ENCODE results near the gene SH3RF3. TPM values are rescaled to one million over a fixed set of nuclear protein-coding genes. Genes with fewer than 3 reads are reported as not detected.

SH3RF3 gene
- total RNA-seq, 1 donor from 2014 or later = 59.5 TPM

- Mint-ChIP-seq H3K27me3 (ENCODE audit: low read depth) (no peaks in the 10 kb centered on the region), H3K4me1 (ENCODE audit: low read depth) (peaks cover 17% of the 10 kb centered on the region), H3K27ac (ENCODE audit: unreplicated experiment) (no peak overlapping the region), H3K4me3 (ENCODE audit: unreplicated experiment) (no peak overlapping the region), H3K9me3 (ENCODE audit: low read depth) (no peaks in the 10 kb centered on the region), H3K36me3 (ENCODE audit: low read depth) (no peaks in the 10 kb centered on the region)
- DNase-seq (ENCODE audit: low spot score) = no peak
- TF ChIP-seq, protein P1, sequence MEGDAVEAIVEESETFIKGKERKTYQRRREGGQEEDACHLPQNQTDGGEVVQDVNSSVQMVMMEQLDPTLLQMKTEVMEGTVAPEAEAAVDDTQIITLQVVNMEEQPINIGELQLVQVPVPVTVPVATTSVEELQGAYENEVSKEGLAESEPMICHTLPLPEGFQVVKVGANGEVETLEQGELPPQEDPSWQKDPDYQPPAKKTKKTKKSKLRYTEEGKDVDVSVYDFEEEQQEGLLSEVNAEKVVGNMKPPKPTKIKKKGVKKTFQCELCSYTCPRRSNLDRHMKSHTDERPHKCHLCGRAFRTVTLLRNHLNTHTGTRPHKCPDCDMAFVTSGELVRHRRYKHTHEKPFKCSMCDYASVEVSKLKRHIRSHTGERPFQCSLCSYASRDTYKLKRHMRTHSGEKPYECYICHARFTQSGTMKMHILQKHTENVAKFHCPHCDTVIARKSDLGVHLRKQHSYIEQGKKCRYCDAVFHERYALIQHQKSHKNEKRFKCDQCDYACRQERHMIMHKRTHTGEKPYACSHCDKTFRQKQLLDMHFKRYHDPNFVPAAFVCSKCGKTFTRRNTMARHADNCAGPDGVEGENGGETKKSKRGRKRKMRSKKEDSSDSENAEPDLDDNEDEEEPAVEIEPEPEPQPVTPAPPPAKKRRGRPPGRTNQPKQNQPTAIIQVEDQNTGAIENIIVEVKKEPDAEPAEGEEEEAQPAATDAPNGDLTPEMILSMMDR (IDR thresholded peaks at IDR 0.05) = no peak
These were observed 396.8 kb downstream of the SH3RF3 start for GRCh38 chr2:109525836-109526235.

DNA sequence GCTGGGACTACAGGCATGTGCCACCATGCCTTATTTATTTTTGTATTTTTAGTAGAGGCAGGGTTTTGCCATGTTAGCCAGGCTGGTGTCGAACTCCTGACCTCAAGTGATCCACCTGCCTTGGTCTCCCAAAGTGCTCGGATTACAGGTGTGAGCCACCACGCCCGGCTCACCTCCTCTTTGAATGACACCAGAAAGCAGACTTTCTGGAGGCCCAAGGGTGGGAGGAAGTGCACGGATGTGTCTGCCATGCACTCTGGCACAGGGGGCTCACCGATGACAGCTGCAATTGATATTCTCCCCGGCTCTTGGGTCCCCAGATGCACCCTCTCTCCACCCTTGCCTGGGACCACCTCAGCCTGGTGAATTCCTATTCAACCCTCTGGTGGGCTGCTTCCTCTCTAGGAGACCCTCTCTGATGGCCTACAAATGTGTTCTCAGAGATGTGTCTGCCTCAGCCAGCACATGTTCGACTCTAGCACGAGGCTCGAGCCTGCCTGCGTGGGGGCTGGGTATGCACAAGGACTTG, 397.5 kb downstream of the SH3RF3 start:
- no peak for DNase-seq (ENCODE audit: low spot score)

DNA sequence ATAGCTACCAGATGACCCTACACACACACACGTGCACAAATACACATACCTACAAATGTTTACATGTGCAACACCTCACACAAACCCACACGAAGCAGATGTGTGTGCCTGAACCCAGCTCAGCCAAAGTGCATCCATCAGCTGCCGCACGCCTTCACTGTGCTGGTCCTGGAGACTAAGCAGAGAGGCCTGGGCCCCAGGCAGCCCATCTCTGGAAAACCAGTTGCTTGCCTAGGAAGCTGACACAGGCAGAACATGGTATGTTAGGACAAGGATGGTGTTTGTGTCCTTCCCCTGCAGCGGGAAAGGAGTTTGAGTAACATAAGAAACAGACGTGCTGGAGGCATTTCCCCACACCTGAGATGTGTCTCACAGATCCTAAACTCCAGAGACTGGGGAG, 398.1 kb downstream of the SH3RF3 start:
- Mint-ChIP-seq H3K27ac (ENCODE audit: unreplicated experiment) (no peak overlapping the region), H3K4me3 (ENCODE audit: unreplicated experiment) (no peak overlapping the region), H3K27me3 (ENCODE audit: low read depth) (no peaks in the 10 kb centered on the region), H3K36me3 (ENCODE audit: low read depth) (no peaks in the 10 kb centered on the region), H3K9me3 (ENCODE audit: low read depth) (no peaks in the 10 kb centered on the region), H3K4me1 (ENCODE audit: low read depth) (peaks cover 18% of the 10 kb centered on the region)
- no peak for DNase-seq (ENCODE audit: low spot score)
- TF ChIP-seq, protein P1 (IDR thresholded peaks at IDR 0.05) = no peak

More for the DNA sequence above, 397.5 kb downstream of the SH3RF3 start:
- H3K4me3 Mint-ChIP-seq (ENCODE audit: unreplicated experiment) = no peak overlapping the region
- no peaks in the 10 kb centered on the region for H3K9me3 Mint-ChIP-seq (ENCODE audit: low read depth)
- TF ChIP-seq, protein P1 (IDR thresholded peaks at IDR 0.05) = no peak
- peaks cover 18% of the 10 kb centered on the region for H3K4me1 Mint-ChIP-seq (ENCODE audit: low read depth)
- H3K27ac Mint-ChIP-seq (ENCODE audit: unreplicated experiment) = no peak overlapping the region
- no peaks in the 10 kb centered on the region for H3K36me3 Mint-ChIP-seq (ENCODE audit: low read depth)
- H3K27me3 Mint-ChIP-seq (ENCODE audit: low read depth) = no peaks in the 10 kb centered on the region

DNA sequence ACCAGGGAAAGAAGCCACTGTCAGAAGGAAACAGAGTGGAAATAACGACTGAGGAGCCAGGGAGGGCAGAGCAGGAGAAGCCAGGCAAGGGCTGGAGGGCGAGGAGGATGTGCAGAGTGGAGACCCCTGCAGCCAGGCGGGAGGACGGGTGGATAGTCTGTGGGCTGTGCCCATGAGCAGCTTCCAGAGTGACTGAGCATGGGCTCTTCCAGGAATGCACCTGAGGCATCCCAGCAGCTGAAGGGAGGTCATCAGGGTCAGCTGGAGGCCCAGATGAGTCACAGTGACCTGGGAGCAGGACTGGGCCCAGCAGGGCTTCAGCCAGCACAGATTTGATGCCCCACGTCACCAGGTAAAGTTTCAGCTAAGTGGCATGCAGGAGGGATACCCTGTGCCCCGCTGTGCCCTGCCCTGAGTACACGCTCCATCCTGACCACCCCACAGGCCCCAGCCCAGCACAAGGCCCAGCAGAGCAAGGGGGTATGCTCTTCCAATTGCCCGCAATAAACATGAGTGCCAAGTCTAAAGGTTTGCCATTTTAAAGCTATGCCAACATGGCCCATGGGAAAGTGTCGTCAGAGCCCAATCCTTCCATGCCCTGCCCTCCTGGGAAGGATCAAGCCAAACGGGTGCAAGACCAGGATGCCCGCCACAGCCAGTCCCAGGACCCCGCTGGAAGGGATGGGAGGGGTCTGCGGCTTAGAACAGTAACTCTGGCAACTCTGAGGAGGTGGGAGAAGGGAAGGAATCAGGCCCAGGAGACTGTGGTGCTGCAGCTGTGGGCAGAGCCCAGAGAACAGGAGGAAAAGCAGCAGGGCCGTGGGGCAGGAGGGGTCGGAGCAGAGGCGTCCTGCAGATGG, 399.1 kb downstream of the SH3RF3 start:
- no peak for DNase-seq (ENCODE audit: low spot score)
- TF ChIP-seq, protein P1 (IDR thresholded peaks at IDR 0.05) = no peak
- Mint-ChIP-seq H3K36me3 (ENCODE audit: low read depth) (no peaks in the 10 kb centered on the region), H3K27ac (ENCODE audit: unreplicated experiment) (no peak overlapping the region), H3K27me3 (ENCODE audit: low read depth) (no peaks in the 10 kb centered on the region), H3K4me3 (ENCODE audit: unreplicated experiment) (no peak overlapping the region), H3K4me1 (ENCODE audit: low read depth) (peaks cover 18% of the 10 kb centered on the region), H3K9me3 (ENCODE audit: low read depth) (no peaks in the 10 kb centered on the region)

DNA sequence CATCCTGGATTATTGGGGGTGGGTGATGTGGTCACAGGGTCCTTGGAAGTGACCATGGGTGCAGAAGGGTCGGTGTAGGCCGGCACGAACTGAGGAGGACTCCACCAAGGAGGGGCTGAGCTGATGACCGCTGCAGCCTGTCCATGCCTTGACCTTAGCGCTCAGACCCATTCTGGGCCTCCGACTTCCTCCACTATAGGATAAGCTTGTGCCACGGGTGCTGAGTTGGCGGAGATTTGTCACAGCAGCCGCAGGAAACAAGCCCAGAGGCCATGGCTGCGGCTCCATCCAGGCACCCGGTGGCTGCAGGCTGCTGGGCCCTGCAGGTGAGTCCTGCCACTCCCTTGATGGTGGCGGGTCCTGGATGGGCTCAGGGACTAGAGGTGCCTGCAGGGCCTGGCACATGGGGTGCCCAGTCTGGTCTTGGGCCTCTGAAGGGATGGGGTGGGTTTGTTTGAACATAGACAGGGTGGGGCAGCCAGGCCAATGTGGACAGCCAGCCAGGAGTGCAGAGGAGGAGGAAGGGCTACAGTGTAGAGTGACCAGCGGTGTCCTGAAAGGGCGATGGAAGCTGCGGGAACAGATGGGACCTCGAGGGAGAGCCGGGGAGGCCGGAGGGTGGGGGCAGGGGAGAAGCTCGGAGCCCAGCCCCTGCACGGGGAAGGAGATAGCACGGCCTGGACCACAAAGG, 400.0 kb downstream of the SH3RF3 start:
- Mint-ChIP-seq H3K4me1 (ENCODE audit: low read depth) (peaks cover 21% of the 10 kb centered on the region), H3K36me3 (ENCODE audit: low read depth) (no peaks in the 10 kb centered on the region), H3K9me3 (ENCODE audit: low read depth) (no peaks in the 10 kb centered on the region), H3K4me3 (ENCODE audit: unreplicated experiment) (no peak overlapping the region), H3K27ac (ENCODE audit: unreplicated experiment) (no peak overlapping the region), H3K27me3 (ENCODE audit: low read depth) (no peaks in the 10 kb centered on the region)
- TF ChIP-seq, protein P1 (IDR thresholded peaks at IDR 0.05) = no peak
- DNase-seq (ENCODE audit: low spot score) = no peak

Data from chondrocyte (in vitro differentiated cells).